ENCODE measurements around the gene NSMCE4A. TPM values are rescaled to one million over a fixed set of nuclear protein-coding genes. Genes with fewer than 3 reads are reported as not detected.

NSMCE4A gene
- total and polyA plus RNA-seq, 2 of the 8 experiments (the other 6 are each of a cell fraction or from before 2014, with no cell fraction given), result 48.6 to 66.0 TPM

DNA sequence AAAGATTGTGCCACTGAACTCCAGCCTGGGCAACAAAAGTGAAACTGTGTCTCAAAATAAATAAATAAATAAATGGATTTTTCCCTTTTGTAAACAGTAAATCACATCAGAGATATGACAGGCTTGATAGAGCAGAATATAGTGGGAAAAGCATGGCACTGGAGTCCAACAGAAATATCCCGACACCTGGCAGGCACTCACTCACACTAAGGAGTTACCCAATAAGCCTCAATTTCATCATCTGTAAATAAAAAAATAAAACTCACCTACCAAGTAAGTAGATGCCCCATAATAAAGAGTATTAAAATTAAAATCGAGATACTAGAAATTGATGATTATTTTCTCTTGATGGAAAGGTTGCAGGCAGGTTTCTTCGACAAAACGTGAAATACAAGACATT, 48.9 kb downstream of the NSMCE4A start (continued):
- TF ChIP-seq, protein P1, sequence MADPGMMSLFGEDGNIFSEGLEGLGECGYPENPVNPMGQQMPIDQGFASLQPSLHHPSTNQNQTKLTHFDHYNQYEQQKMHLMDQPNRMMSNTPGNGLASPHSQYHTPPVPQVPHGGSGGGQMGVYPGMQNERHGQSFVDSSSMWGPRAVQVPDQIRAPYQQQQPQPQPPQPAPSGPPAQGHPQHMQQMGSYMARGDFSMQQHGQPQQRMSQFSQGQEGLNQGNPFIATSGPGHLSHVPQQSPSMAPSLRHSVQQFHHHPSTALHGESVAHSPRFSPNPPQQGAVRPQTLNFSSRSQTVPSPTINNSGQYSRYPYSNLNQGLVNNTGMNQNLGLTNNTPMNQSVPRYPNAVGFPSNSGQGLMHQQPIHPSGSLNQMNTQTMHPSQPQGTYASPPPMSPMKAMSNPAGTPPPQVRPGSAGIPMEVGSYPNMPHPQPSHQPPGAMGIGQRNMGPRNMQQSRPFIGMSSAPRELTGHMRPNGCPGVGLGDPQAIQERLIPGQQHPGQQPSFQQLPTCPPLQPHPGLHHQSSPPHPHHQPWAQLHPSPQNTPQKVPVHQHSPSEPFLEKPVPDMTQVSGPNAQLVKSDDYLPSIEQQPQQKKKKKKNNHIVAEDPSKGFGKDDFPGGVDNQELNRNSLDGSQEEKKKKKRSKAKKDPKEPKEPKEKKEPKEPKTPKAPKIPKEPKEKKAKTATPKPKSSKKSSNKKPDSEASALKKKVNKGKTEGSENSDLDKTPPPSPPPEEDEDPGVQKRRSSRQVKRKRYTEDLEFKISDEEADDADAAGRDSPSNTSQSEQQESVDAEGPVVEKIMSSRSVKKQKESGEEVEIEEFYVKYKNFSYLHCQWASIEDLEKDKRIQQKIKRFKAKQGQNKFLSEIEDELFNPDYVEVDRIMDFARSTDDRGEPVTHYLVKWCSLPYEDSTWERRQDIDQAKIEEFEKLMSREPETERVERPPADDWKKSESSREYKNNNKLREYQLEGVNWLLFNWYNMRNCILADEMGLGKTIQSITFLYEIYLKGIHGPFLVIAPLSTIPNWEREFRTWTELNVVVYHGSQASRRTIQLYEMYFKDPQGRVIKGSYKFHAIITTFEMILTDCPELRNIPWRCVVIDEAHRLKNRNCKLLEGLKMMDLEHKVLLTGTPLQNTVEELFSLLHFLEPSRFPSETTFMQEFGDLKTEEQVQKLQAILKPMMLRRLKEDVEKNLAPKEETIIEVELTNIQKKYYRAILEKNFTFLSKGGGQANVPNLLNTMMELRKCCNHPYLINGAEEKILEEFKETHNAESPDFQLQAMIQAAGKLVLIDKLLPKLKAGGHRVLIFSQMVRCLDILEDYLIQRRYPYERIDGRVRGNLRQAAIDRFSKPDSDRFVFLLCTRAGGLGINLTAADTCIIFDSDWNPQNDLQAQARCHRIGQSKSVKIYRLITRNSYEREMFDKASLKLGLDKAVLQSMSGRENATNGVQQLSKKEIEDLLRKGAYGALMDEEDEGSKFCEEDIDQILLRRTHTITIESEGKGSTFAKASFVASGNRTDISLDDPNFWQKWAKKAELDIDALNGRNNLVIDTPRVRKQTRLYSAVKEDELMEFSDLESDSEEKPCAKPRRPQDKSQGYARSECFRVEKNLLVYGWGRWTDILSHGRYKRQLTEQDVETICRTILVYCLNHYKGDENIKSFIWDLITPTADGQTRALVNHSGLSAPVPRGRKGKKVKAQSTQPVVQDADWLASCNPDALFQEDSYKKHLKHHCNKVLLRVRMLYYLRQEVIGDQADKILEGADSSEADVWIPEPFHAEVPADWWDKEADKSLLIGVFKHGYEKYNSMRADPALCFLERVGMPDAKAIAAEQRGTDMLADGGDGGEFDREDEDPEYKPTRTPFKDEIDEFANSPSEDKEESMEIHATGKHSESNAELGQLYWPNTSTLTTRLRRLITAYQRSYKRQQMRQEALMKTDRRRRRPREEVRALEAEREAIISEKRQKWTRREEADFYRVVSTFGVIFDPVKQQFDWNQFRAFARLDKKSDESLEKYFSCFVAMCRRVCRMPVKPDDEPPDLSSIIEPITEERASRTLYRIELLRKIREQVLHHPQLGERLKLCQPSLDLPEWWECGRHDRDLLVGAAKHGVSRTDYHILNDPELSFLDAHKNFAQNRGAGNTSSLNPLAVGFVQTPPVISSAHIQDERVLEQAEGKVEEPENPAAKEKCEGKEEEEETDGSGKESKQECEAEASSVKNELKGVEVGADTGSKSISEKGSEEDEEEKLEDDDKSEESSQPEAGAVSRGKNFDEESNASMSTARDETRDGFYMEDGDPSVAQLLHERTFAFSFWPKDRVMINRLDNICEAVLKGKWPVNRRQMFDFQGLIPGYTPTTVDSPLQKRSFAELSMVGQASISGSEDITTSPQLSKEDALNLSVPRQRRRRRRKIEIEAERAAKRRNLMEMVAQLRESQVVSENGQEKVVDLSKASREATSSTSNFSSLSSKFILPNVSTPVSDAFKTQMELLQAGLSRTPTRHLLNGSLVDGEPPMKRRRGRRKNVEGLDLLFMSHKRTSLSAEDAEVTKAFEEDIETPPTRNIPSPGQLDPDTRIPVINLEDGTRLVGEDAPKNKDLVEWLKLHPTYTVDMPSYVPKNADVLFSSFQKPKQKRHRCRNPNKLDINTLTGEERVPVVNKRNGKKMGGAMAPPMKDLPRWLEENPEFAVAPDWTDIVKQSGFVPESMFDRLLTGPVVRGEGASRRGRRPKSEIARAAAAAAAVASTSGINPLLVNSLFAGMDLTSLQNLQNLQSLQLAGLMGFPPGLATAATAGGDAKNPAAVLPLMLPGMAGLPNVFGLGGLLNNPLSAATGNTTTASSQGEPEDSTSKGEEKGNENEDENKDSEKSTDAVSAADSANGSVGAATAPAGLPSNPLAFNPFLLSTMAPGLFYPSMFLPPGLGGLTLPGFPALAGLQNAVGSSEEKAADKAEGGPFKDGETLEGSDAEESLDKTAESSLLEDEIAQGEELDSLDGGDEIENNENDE (IDR thresholded peaks at IDR 0.05; ENCODE audit: insufficient replicate concordance, low read length), result no peak
- no peak for TF ChIP-seq CHD1 (IDR thresholded peaks at IDR 0.05; ENCODE audit: low read depth, low read length)

Measured in H1 (cell line).